GM12878 (cell line): ENCODE data around the gene GMDS. TPM values are rescaled to one million over a fixed set of nuclear protein-coding genes. Genes with fewer than 3 reads are reported as not detected.

Experiments used
- ATAC-seq: fragments of 200-7000 bp; cut with Tn5 transposase; 3 replicates; pipeline ENCODE4 v1.9.1; 2020; ENCODE audit warnings: mild to moderate bottlenecking, moderate library complexity
- BruUV-seq: library from RNA; stranded (reverse); fragments of 400-500 nt; replicated peaks from 2 replicates; lab custom pipeline; 2021; lab: Mats Ljungman, UMichigan
- CTCF ChIA-PET: fragments of 300-600 bp; sonication (Branson Sonifier 250); formaldehyde crosslinking; extraction: SDS; loops from one replicate; lab custom pipeline; 2021; ENCODE audit warnings: inconsistent platforms; lab: Yijun Ruan, JAX
- POLR2A ChIA-PET: fragments of 350-600 bp; formaldehyde crosslinking; extraction: SDS; loops from one replicate; lab custom pipeline; 2021; ENCODE audit warnings: inconsistent platforms; lab: Charles Lee
- RAD21 ChIA-PET: fragments of 300-600 bp; sonication (Branson Sonifier 250); formaldehyde crosslinking; loops from one replicate; lab custom pipeline; 2023; ENCODE audit warnings: antibody characterized with exemption; ENCODE audit not compliant: unreplicated experiment; lab: Charles Lee
- SMC1A ChIA-PET: fragments of 300-600 bp; sonication (Branson Sonifier 250); formaldehyde crosslinking; loops from one replicate; lab custom pipeline; 2023; ENCODE audit not compliant: unreplicated experiment, uncharacterized antibody; lab: Charles Lee
- DNase-seq: peaks from one replicate; pipeline ENCODE4 v3.0.0-alpha.2; 2011; ENCODE audit warnings: low read depth, low spot score
- FAIRE-seq: peaks from 3 replicates; lab custom pipeline; 2011; peaks lifted over from hg19 to GRCh38; lab: Jason Lieb, UNC
- H2AFZ ChIP-seq: 2 replicates; pipeline ENCODE4 v1.6.0; 2011; ENCODE audit warnings: low read depth, low read length, control low read depth; ENCODE audit not compliant: control insufficient read depth
- H3K27ac ChIP-seq: 2 replicates; pipeline ENCODE4 v1.5.1; 2011; ENCODE audit warnings: control low read depth; ENCODE audit not compliant: control insufficient read depth, insufficient read depth
- H3K27me3 ChIP-seq, 2 experiments: replicated peaks in 1 of 2; 2 replicates each; pipeline versions ENCODE4 v1.6.0 to v1.6.1; 2011; ENCODE audit warnings: low read length in 1 of 2; ENCODE audit not compliant: control insufficient read depth in 2 of 2, insufficient read depth in 2 of 2
- H3K36me3 ChIP-seq, 2 experiments: 2 replicates each; pipeline ENCODE4 v1.5.1; 2011; ENCODE audit warnings: low read length in 1 of 2; ENCODE audit not compliant: control insufficient read depth in 2 of 2, insufficient read depth in 2 of 2
- H3K4me1 ChIP-seq: 2 replicates; pipeline ENCODE4 v1.6.1; 2011; ENCODE audit warnings: mild to moderate bottlenecking, low read length, moderate library complexity, mixed read lengths; ENCODE audit not compliant: control insufficient read depth, insufficient read depth
- H3K4me2 ChIP-seq: 2 replicates; pipeline ENCODE4 v1.6.0; 2011; ENCODE audit warnings: control low read depth; ENCODE audit not compliant: control insufficient read depth, insufficient read depth
- H3K4me3 ChIP-seq: fragments of 200-600 bp; sonication (generic); 2 replicates; pipeline ENCODE4 v1.5.1; 2016
- H3K79me2 ChIP-seq: 2 replicates; pipeline ENCODE4 v1.6.0; 2011; ENCODE audit warnings: low read length; ENCODE audit not compliant: control insufficient read depth, insufficient read depth
- H3K9ac ChIP-seq: 2 replicates; pipeline ENCODE4 v1.8.0; 2011; ENCODE audit warnings: low read length, control low read depth, mixed read lengths; ENCODE audit not compliant: control insufficient read depth, insufficient read depth
- H3K9me3 ChIP-seq: replicated peaks from 3 replicates; pipeline ENCODE4 v1.5.1; 2011; ENCODE audit warnings: mild to moderate bottlenecking, low read length; ENCODE audit not compliant: control insufficient read depth, insufficient read depth
- H4K20me1 ChIP-seq: 2 replicates; pipeline ENCODE4 v1.6.0; 2011; ENCODE audit not compliant: control insufficient read depth, insufficient read depth
- BRCA1 ChIP-seq: IDR thresholded peaks from 2 replicates; pipeline ENCODE4 v1.6.1; 2011; ENCODE audit warnings: low read depth, low read length, improper control_type of control experiment
- EP300 ChIP-seq, 2 experiments: fragments of 150-350 bp in 1 of 2; IDR thresholded peaks; 2 replicates each; pipeline ENCODE4 v1.6.1; 2011 to 2012; ENCODE audit warnings: low read depth in 2 of 2, low read length in 2 of 2, borderline replicate concordance in 1 of 2, improper control_type of control experiment in 1 of 2, inconsistent platforms in 1 of 2; ENCODE audit not compliant: control insufficient read depth in 1 of 2
- RFX5 ChIP-seq: IDR thresholded peaks from 2 replicates; pipeline ENCODE4 v1.6.1; 2011; ENCODE audit warnings: low read depth, low read length, improper control_type of control experiment
- WGBS: methylation state at CpG from one replicate; pipeline ENCODE4 v1.1.6; 2016; ENCODE audit warnings: low lambda C conversion rate; ENCODE audit not compliant: insufficient replicate concordance, insufficient coverage; ENCODE audit errors: missing lambda C conversion rate; 5-methylcytosine and 5-hydroxymethylcytosine counted together
- in situ Hi-C: fragments of 300-500 bp; cut with MboI; formaldehyde crosslinking; loops from 9 replicates; pipeline ENCODE4 v1.14.3; 2018; ENCODE audit warnings: mixed read lengths
- intact Hi-C: fragments of 100-400 bp; cut with micrococcal nuclease; formaldehyde crosslinking; loops from one replicate; pipeline ENCODE4 v1.14.2; 2022; ENCODE audit not compliant: unreplicated experiment
- polyA plus RNA-seq, 11 experiments: library from polyadenylated mRNA; depleted of rRNA in 4 of 11; unstranded in 6 of 11; stranded (reverse) in 5 of 11; fragments of >200 nt; fragmentation: Nextera tagmentation in 4 of 11; fragmentation: Illumina TruSeq in 1 of 11; extraction: Ambion mirVana in 4 of 11; extraction: Trizol in 1 of 11; gene quantifications; 1 replicate in 1 of 11; 2 replicates in 10 of 11; pipeline versions ENCODE4 v1.2.1 to v1.2.3, GENCODE V29; 2011 to 2016; ENCODE audit warnings: inconsistent platforms in 2 of 11, missing spikeins in 2 of 11, low read depth in 1 of 11
- total RNA-seq, 4 experiments: library from RNA; depleted of rRNA in 3 of 4; stranded (reverse); fragments of >200 nt in 3 of 4; fragmentation: Illumina TruSeq in 1 of 4; extraction: Trizol in 1 of 4; gene quantifications; 2 replicates each; pipeline versions ENCODE4 v1.2.1 to v1.2.3, GENCODE V29; 2013 to 2021
- TF ChIP-seq, protein P1 (sequence below): IDR thresholded peaks from 2 replicates; pipeline ENCODE4 v1.6.1; 2012; ENCODE audit warnings: mild to moderate bottlenecking, low read depth, low read length

The GMDS gene
- total and polyA plus RNA-seq, 10 of the 15 experiments (the other 5 are each of a cell fraction or from before 2014, with no cell fraction given): 0.61 to 53.8 (median 29.3) TPM

DNA sequence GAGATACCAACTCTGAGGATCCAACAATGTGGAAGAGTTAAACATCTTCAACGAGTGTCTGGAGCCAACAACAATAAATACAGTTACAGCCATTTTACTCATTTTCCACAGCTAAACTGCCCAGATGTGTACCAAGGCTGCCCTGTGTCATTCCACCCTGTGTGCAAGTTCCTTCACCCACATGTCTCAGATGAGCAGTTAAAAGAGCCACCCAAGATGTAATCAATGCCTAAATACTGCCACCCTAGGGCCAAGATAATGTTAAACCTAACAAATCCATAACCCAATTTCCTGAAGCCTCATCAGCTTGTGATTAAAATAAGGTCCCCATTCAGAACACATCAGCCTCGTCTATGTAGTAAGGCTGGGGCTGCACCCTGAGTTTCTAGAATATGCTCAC is 59.9 kb downstream of the GMDS start:
- POLR2A ChIA-PET: no interaction called here
- no peak for ATAC-seq

More for the DNA sequence above, 59.9 kb downstream of the GMDS start:
- peaks cover 18% of the 10 kb centered on the region for H3K4me1 ChIP-seq
- no peaks in the 10 kb centered on the region for H3K36me3 ChIP-seq
- ChIA-PET CTCF (interaction anchor here (1.2 kb wide), 1 partner anchor 9 kb away, joined by 4 read pairs; no protein-coding TSS in a partner anchor), RAD21 (no interaction called here)
- H3K9ac ChIP-seq: no peak overlapping the region
- intact Hi-C loops: no loop called here
- no peak for DNase-seq
- 96% methylated on average over 2 of the region's 2 CpGs for WGBS
- in situ Hi-C loops: no loop called here
- H4K20me1 ChIP-seq: peaks cover 13% of the 10 kb centered on the region
- no peak overlapping the region for H3K27ac ChIP-seq
- no TSS peak for BruUV-seq
- H3K27me3 ChIP-seq: no peaks in the 10 kb centered on the region
- no peak overlapping the region for H2AFZ ChIP-seq
- H3K9me3 ChIP-seq: no peaks in the 10 kb centered on the region
- H3K79me2 ChIP-seq: 0 out of 2 replicates have a peak, but pooled peaks cover 1% of the 10 kb centered on the region
- TF ChIP-seq, protein P1, sequence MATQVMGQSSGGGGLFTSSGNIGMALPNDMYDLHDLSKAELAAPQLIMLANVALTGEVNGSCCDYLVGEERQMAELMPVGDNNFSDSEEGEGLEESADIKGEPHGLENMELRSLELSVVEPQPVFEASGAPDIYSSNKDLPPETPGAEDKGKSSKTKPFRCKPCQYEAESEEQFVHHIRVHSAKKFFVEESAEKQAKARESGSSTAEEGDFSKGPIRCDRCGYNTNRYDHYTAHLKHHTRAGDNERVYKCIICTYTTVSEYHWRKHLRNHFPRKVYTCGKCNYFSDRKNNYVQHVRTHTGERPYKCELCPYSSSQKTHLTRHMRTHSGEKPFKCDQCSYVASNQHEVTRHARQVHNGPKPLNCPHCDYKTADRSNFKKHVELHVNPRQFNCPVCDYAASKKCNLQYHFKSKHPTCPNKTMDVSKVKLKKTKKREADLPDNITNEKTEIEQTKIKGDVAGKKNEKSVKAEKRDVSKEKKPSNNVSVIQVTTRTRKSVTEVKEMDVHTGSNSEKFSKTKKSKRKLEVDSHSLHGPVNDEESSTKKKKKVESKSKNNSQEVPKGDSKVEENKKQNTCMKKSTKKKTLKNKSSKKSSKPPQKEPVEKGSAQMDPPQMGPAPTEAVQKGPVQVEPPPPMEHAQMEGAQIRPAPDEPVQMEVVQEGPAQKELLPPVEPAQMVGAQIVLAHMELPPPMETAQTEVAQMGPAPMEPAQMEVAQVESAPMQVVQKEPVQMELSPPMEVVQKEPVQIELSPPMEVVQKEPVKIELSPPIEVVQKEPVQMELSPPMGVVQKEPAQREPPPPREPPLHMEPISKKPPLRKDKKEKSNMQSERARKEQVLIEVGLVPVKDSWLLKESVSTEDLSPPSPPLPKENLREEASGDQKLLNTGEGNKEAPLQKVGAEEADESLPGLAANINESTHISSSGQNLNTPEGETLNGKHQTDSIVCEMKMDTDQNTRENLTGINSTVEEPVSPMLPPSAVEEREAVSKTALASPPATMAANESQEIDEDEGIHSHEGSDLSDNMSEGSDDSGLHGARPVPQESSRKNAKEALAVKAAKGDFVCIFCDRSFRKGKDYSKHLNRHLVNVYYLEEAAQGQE: no peak
- no peak for TF ChIP-seq RFX5
- no peak for TF ChIP-seq EP300 (IDR thresholded peaks at IDR 0.05; ENCODE audit: borderline replicate concordance in 1 of 2, control insufficient read depth in 1 of 2, low read depth in 2 of 2, low read length in 2 of 2)
- no peak for TF ChIP-seq BRCA1
- TF ChIP-seq, all 136 proteins: peak for 0
- Histone ChIP-seq H3K4me2 (no peak overlapping the region), H3K4me3 (no peak overlapping the region)
- FAIRE-seq: no peak
- SMC1A ChIA-PET: no interaction called here
